ENCODE results near the gene CTAGE4. TPM values are rescaled to one million over a fixed set of nuclear protein-coding genes. Genes with fewer than 3 reads are reported as not detected.

Gene CTAGE4
- total RNA-seq (2022; extraction: Qiagen RNA extraction), result 0.05 TPM in 1 of 5 replicates, not detected in the others

DNA sequence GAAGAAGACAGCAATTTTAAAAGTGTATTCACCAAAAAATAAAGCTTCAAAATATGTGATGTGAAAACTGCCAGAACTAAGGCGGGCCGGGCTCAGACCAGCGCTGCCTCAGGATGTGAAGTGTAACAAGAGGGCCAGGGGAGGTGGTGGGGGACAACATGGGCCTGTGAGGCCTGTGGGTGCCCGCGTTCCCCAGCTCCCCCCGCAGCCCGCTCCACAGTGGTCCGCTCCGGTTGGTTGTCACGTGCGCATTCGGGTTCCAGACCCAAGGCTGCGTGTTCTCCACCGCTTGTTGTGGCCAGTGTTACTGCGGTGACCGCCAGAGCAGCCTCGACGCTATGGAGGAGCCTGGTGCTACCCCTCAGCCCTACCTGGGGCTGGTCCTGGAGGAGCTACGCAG, at the start of gene CTAGE4:
TSS of gene CTAGE4 (plus strand) at position 301 of the 400 bp plus-strand sequence. CDS start at position 339, 38 bp downstream.

DNA sequence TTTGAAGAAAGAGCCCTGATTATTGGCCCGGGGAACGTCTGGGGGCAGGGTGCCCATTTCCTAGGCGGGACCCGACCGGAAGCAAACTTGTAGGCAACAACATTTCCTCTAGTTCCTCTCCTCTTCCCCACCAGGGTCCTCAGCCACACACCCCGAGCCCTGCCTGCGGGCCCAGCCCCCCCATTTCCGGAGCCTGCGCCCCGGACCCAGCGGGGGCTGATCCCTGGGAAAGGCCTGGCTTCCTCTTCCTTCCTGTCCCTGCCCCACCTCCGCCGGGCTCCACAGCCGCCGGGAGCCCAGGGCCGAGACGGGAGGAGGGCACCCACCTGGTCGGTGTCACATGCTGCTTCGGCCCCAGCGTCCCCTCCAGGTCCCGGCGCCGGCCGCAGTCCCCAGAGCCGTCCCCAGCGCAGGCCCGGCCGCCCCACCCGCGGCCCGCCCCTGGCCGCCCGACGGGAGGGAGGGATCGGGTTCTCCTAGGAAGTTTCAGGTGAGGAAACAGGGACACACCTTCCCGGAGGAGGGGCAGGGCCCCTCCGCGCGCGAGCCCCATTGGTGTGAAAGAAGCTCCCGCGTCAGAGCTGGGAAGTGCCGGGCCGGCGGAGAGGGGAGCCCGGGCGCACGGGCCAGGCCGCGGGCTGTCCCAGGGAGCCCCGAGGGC, 12.1 kb downstream of the CTAGE4 start, which contains the start of gene ARHGEF35:
TSS of gene ARHGEF35 (minus strand) at position 622 of the 661 bp plus-strand sequence. CDS start 7,450 bp downstream, outside the sequence.

Other genes with a start within 250 kb of the CTAGE4 start
- not detected in 5 replicates for gene OR2F2, start 248.2 kb upstream of the CTAGE4 start, total RNA-seq (2022; extraction: Qiagen RNA extraction)
- gene OR2F1, start 228.6 kb upstream of the CTAGE4 start, total RNA-seq (2022; extraction: Qiagen RNA extraction), result not detected in 5 replicates
- not detected in 5 replicates for gene OR6B1, start 183.1 kb upstream of the CTAGE4 start, total RNA-seq (2022; extraction: Qiagen RNA extraction)
- gene OR2A5, start 134.5 kb upstream of the CTAGE4 start, total RNA-seq (2022; extraction: Qiagen RNA extraction), result not detected in 5 replicates
- gene OR2A25, start 113.7 kb upstream of the CTAGE4 start, total RNA-seq (2022; extraction: Qiagen RNA extraction), result not detected in 5 replicates
- gene OR2A12, start 97.2 kb upstream of the CTAGE4 start, total RNA-seq (2022; extraction: Qiagen RNA extraction), result not detected in 5 replicates
- not detected in 5 replicates for gene OR2A2, start 73.9 kb upstream of the CTAGE4 start, total RNA-seq (2022; extraction: Qiagen RNA extraction)
- not detected in 5 replicates for gene OR2A14, start 60.3 kb upstream of the CTAGE4 start, total RNA-seq (2022; extraction: Qiagen RNA extraction)
- gene ARHGEF35, start 12.4 kb downstream of the CTAGE4 start, total RNA-seq (2022; extraction: Qiagen RNA extraction), result 0.18 to 0.50 TPM (median 0.40 TPM) in 5 replicates
- not detected in 5 replicates for gene OR2A42, start 56.1 kb downstream of the CTAGE4 start, total RNA-seq (2022; extraction: Qiagen RNA extraction)
- not detected in 5 replicates for gene OR2A7, start 81.3 kb downstream of the CTAGE4 start, total RNA-seq (2022; extraction: Qiagen RNA extraction)
- not detected in 5 replicates for gene CTAGE8, start 85.8 kb downstream of the CTAGE4 start, total RNA-seq (2022; extraction: Qiagen RNA extraction)
- gene OR2A1, start 129.0 kb downstream of the CTAGE4 start, total RNA-seq (2022; extraction: Qiagen RNA extraction), result not detected in 5 replicates
- 2.5 to 3.0 TPM (median 2.5 TPM) in 5 replicates for gene ARHGEF5, start 171.9 kb downstream of the CTAGE4 start, total RNA-seq (2022; extraction: Qiagen RNA extraction)
- gene NOBOX, start 220.2 kb downstream of the CTAGE4 start, total RNA-seq (2022; extraction: Qiagen RNA extraction), result not detected in 5 replicates